Heart left ventricle (tissue), 13 donors: ENCODE measurements around the gene DEFB123.

Source experiments
- POLR2A ChIP-seq, 2 donors: fragments of 450-650 bp; IDR thresholded peaks; one replicate each; pipeline ENCODE4 v1.6.1; 2017; ENCODE audit warnings: antibody characterized with exemption in 2 of 2, mild to moderate bottlenecking in 2 of 2, moderate library complexity in 2 of 2
- TF ChIP-seq, protein P1 (sequence below), 12 donors: fragments of 200-600 bp; sonication (generic) in 4 of 12; IDR thresholded peaks; one replicate each; pipeline versions ENCODE4 v1.5.0 to v1.8.0; 2018 to 2022; ENCODE audit warnings: antibody characterized with exemption in 12 of 12, mild to moderate bottlenecking in 5 of 12
- donor health status: ischemic (EF 13 %, LVEDD 7.1; RV severe dilation, severe dysfunction).
- donor health status: DM: no; HTN: yes; CAD: no.
- donor health status: DM: no; HTN: no; CAD: no.
- donor health status: ischemic (EF 25% LVEDD 6.9; RV normal size, moderate dysfunction).
- donor health status: ischemic (EF 25% LVEDD 5.7; RV mildly dilated, moderate dysfunction).
- donor health status: ischemic (EF 35%, LVEDD 5.7; RV mildly dilated, moderate dysfunction).
- donor health status: nonischemic (EF 11% LVEDD 7.7; RV severe dilation, severe dysfunction).
- donor health status: DM: yes; HTN: yes; CAD: no.
- donor health status: PGD.
- donor health status: ischemic (EF 29% LVEDD 5.4; RV normal size, mild dysfunction).
- donor health status: nonischemic (EF 23%, LVEDD 6.1; RV moderate dilation, normal function).

GRCh38 chr20:31394900-31395299, 45.5 kb upstream of the DEFB123 start:
- TF ChIP-seq, protein P1, sequence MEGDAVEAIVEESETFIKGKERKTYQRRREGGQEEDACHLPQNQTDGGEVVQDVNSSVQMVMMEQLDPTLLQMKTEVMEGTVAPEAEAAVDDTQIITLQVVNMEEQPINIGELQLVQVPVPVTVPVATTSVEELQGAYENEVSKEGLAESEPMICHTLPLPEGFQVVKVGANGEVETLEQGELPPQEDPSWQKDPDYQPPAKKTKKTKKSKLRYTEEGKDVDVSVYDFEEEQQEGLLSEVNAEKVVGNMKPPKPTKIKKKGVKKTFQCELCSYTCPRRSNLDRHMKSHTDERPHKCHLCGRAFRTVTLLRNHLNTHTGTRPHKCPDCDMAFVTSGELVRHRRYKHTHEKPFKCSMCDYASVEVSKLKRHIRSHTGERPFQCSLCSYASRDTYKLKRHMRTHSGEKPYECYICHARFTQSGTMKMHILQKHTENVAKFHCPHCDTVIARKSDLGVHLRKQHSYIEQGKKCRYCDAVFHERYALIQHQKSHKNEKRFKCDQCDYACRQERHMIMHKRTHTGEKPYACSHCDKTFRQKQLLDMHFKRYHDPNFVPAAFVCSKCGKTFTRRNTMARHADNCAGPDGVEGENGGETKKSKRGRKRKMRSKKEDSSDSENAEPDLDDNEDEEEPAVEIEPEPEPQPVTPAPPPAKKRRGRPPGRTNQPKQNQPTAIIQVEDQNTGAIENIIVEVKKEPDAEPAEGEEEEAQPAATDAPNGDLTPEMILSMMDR (IDR thresholded peaks at IDR 0.05), result no peak
- TF ChIP-seq POLR2A (IDR thresholded peaks at IDR 0.05), result no peak
